ENCODE results near the gene P2RY2. TPM values are rescaled to one million over a fixed set of nuclear protein-coding genes. Genes with fewer than 3 reads are reported as not detected.
A peak's percentile ranks its signal among the peaks of the same experiment; 100 is the strongest.
"Not testable (repeated sequence)": the region's sequence is repeated elsewhere in the genome, so short reads cannot be mapped to it uniquely, and the experiment has no call there.

The P2RY2 gene
- polyA plus RNA-seq, 2 donors, result 17.8 to 26.0 TPM

DNA sequence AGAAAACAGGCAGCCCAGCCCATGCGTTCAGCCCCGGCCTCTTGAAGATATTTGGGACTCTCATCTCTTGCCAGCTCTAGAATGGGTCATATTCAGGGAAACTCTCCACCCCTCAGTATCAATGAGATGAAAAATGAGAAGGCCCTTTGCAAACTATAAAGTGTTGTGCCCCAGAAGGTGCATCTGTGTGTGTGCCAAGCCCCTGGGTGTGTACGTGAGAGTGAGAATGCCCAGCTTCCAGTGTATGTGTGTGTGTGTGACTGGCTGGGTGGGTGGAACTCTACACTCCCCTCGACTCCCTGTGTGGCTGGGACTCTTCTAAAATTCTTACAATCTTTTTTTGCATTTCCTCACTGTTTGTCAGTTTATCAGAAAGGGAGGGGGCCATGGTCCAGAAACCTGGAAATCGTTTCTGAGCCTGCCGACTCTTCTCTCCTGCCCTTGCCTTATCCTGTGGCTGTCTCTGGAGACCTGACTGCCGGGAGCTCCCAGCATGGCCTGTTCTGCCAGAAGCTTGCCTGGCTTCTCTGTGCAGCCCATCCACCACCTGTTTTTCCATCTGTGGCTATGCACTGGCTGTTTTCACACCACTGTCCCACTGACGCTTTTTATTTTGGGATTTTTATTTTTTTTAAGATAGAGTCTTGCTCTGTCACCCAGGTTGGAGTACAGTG lies 55.3 kb downstream of the P2RY2 start:
- Histone ChIP-seq H3K9me3 (ENCODE audit: control insufficient read depth in 2 of 2, insufficient read depth in 1 of 2, low read depth in 1 of 2, low read length in 1 of 2) (no peaks in the 10 kb centered on the region), H3K4me1 (ENCODE audit: control insufficient read depth in 2 of 2, insufficient read depth in 2 of 2, low read length in 1 of 2) (peaks cover 0 to 11% of the 10 kb centered on the region in 2 donors), H3K4me3 (ENCODE audit: low read depth in 1 of 2, low read length in 2 of 2) (no peak overlapping the region), H3K27ac (ENCODE audit: low read depth in 2 of 2, low read length in 1 of 2) (no peak overlapping the region), H3K36me3 (ENCODE audit: control insufficient read depth in 2 of 2, insufficient read depth in 2 of 2, low read length in 1 of 2) (no peaks in the 10 kb centered on the region), H3K27me3 (ENCODE audit: control insufficient read depth in 1 of 2, insufficient read depth in 2 of 2, low read length in 2 of 2) (no peaks in the 10 kb centered on the region)
- WGBS, 2 donors, result 62 to 65% methylated on average over 8 of the region's 8 CpGs

DNA sequence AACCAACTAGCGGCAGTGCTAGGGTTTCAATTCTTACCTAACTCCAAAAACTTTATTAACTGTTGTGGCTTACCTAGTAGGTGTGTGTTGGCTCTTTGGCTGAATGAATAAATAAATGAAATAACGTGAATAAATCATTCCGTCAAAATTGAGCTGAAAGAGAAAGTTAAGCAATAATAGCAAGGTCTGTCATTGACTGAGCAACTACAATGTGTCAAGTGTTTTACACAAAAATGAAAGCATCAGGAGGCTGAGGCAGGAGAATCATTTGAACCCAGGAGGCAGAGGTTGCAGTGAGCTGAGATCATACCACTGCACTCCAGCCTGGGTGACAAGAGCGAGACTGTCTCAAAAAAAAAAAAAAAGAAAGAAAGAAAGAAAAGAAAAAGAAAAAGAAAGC lies 56.1 kb downstream of the P2RY2 start:
- H3K27ac ChIP-seq (ENCODE audit: low read depth in 2 of 2, low read length in 1 of 2); H3K9me3 ChIP-seq (ENCODE audit: control insufficient read depth in 2 of 2, insufficient read depth in 1 of 2, low read depth in 1 of 2, low read length in 1 of 2); H3K27me3 ChIP-seq (ENCODE audit: control insufficient read depth in 1 of 2, insufficient read depth in 2 of 2, low read length in 2 of 2); H3K36me3 ChIP-seq (ENCODE audit: control insufficient read depth in 2 of 2, insufficient read depth in 2 of 2, low read length in 1 of 2); H3K4me3 ChIP-seq (ENCODE audit: low read depth in 1 of 2, low read length in 2 of 2): not testable (repeated sequence)
- 87 to 92% methylated on average over 4 of the region's 4 CpGs for WGBS, 2 donors
- H3K4me1 ChIP-seq (ENCODE audit: control insufficient read depth in 2 of 2, insufficient read depth in 2 of 2, low read length in 1 of 2), result peaks cover 0 to 11% of the 10 kb centered on the region in 2 donors

DNA sequence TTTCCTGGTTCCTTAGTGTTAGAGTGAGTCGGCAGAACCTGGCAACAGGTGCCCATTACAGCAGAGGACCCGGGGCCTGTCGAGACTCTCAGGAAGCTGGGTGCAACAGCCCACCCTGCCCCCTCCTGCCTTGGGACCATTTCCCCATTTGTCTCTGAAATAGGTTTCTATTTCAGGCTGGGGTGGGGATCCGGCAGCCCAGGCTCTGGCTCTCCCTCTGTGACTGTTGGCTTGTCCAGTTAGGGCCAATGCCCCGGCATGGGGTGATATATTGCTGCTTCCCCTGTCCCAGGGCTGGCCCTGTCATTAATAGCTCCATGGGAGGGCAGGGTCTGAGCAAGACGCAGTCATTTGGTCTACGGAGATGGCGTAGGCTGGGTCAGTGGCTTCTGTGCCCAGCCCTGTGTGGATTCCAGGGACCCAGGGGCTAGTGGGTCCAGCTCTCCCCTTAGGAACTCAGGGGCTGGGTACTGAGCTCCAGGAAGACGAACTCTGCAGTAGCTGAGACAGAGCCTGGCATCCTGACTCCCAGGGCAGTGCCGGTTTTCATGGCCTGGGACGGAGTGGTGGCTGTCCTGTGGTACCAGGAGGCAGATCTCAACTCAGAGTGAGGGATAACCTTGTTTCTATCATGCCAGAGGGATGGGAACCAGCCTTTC lies 56.8 kb downstream of the P2RY2 start:
- H3K4me3 ChIP-seq (ENCODE audit: low read depth in 1 of 2, low read length in 2 of 2), result no peak overlapping the region
- H3K27me3 ChIP-seq (ENCODE audit: control insufficient read depth in 1 of 2, insufficient read depth in 2 of 2, low read length in 2 of 2), result no peaks in the 10 kb centered on the region
- H3K9me3 ChIP-seq (ENCODE audit: control insufficient read depth in 2 of 2, insufficient read depth in 1 of 2, low read depth in 1 of 2, low read length in 1 of 2), result no peaks in the 10 kb centered on the region
- peaks cover 0 to 9% of the 10 kb centered on the region in 2 donors for H3K4me1 ChIP-seq (ENCODE audit: control insufficient read depth in 2 of 2, insufficient read depth in 2 of 2, low read length in 1 of 2)
- H3K36me3 ChIP-seq (ENCODE audit: control insufficient read depth in 2 of 2, insufficient read depth in 2 of 2, low read length in 1 of 2), result no peaks in the 10 kb centered on the region
- 81% methylated on average over 11 of the region's 11 CpGs for WGBS, 2 donors
- no peak overlapping the region for H3K27ac ChIP-seq (ENCODE audit: low read depth in 2 of 2, low read length in 1 of 2)

DNA sequence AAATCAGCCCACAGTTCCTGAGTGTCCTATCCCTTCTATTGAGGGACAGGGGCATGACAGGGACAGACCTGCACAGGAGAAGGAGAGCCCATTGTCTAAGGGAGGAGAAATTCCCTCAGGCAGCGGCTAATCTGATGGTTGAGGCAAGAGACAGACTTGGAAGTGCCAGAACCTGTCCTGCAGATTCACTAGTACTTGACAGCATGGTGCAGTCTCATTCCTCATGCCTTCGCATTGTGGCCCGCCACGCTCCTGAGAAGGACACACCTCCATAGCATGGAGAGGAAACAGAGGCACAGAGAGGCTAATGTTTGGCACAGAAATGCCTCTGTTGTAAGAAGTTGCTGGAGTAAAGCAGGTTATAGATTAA lies 57.3 kb downstream of the P2RY2 start:
- whole genome bisulfite sequencing, 2 donors, result 78 to 85% methylated on average over 4 of the region's 4 CpGs
- Histone ChIP-seq H3K4me1 (ENCODE audit: control insufficient read depth in 2 of 2, insufficient read depth in 2 of 2, low read length in 1 of 2) (peaks cover 0 to 9% of the 10 kb centered on the region in 2 donors), H3K36me3 (ENCODE audit: control insufficient read depth in 2 of 2, insufficient read depth in 2 of 2, low read length in 1 of 2) (no peaks in the 10 kb centered on the region), H3K27ac (ENCODE audit: low read depth in 2 of 2, low read length in 1 of 2) (no peak overlapping the region), H3K27me3 (ENCODE audit: control insufficient read depth in 1 of 2, insufficient read depth in 2 of 2, low read length in 2 of 2) (no peaks in the 10 kb centered on the region), H3K9me3 (ENCODE audit: control insufficient read depth in 2 of 2, insufficient read depth in 1 of 2, low read depth in 1 of 2, low read length in 1 of 2) (no peaks in the 10 kb centered on the region), H3K4me3 (ENCODE audit: low read depth in 1 of 2, low read length in 2 of 2) (no peak overlapping the region)

DNA sequence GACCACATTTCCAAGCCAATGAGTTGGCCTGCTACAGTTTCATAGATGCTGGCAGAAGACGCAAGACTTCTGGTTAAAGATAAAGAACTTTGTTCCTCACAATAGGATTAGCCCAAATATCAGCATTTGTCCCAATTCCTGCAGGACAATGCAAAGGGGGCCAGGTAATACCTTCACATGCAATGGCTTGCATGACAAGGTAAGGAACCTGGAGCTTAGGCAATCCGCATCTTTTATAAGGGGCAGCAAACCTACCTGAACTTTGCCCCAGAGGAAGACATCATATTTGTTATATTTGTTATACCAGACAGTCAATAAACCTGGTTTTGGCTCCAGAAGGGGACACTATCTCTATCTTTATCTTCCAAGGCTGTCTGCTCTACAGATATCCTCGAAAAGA lies 59.4 kb downstream of the P2RY2 start:
- Histone ChIP-seq H3K27ac (ENCODE audit: low read depth in 2 of 2, low read length in 1 of 2) (no peak overlapping the region), H3K9me3 (ENCODE audit: control insufficient read depth in 2 of 2, insufficient read depth in 1 of 2, low read depth in 1 of 2, low read length in 1 of 2) (no peaks in the 10 kb centered on the region), H3K4me1 (ENCODE audit: control insufficient read depth in 2 of 2, insufficient read depth in 2 of 2, low read length in 1 of 2) (peaks cover 0 to 6% of the 10 kb centered on the region in 2 donors), H3K27me3 (ENCODE audit: control insufficient read depth in 1 of 2, insufficient read depth in 2 of 2, low read length in 2 of 2) (no peaks in the 10 kb centered on the region), H3K4me3 (ENCODE audit: low read depth in 1 of 2, low read length in 2 of 2) (no peak overlapping the region), H3K36me3 (ENCODE audit: control insufficient read depth in 2 of 2, insufficient read depth in 2 of 2, low read length in 1 of 2) (no peaks in the 10 kb centered on the region)
- 89 to 94% methylated on average over 3 of the region's 3 CpGs for WGBS, 2 donors

DNA sequence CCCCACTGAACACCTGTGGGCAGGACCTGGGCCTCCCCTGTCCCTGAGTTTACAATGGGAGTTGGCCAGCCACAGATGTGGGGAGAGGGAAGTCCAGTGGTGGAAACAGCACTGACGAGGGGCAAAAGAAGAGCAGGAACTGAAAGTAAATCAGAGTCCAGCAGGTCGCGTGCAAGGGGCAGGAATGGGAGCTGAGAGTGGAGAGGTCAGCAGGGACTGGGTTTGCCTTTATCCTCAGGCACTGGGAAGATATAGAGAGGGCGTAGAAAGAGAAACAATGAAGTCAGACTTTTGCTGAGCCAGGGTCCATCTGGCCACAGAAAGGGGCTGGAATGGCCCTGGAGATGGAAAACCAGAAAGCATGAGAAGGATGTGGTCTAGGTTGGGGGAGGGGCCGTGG lies 62.5 kb downstream of the P2RY2 start:
- no peak overlapping the region for H3K4me3 ChIP-seq (ENCODE audit: low read depth in 1 of 2, low read length in 2 of 2)
- H3K9me3 ChIP-seq (ENCODE audit: control insufficient read depth in 2 of 2, insufficient read depth in 1 of 2, low read depth in 1 of 2, low read length in 1 of 2), result no peaks in the 10 kb centered on the region
- peaks cover 0 to 7% of the 10 kb centered on the region in 2 donors for H3K4me1 ChIP-seq (ENCODE audit: control insufficient read depth in 2 of 2, insufficient read depth in 2 of 2, low read length in 1 of 2)
- 70 to 78% methylated on average over 5 of the region's 5 CpGs for WGBS, 2 donors
- no peaks in the 10 kb centered on the region for H3K27me3 ChIP-seq (ENCODE audit: control insufficient read depth in 1 of 2, insufficient read depth in 2 of 2, low read length in 2 of 2)
- H3K27ac ChIP-seq (ENCODE audit: low read depth in 2 of 2, low read length in 1 of 2), result no peak overlapping the region
- H3K36me3 ChIP-seq (ENCODE audit: control insufficient read depth in 2 of 2, insufficient read depth in 2 of 2, low read length in 1 of 2), result no peaks in the 10 kb centered on the region

DNA sequence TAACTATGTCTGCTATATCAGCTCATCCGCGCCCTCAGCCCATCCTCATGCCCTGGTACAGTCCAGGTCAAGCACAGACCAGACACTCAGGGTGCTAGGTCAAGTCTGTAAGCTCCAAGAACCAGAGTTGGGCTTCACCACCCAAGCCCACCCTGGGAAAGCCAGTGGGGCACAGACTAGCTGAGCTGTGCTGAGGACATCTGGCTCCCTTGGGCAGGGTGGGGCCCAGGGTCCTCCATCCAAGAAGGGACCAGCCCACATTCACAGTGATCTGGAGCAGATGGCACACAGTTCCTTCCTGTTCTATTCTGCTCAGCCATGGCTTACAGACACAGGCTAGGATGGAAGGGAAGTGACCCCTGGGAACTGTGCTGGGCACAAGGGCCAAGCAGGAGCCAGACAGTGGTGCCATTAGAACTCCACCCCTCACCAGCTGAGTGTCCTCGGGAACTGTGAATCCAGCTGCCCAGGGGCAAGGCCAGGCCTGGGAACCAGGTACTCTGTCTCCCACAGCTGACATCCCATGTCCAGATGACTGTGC lies 63.2 kb downstream of the P2RY2 start:
- Histone ChIP-seq H3K27ac (ENCODE audit: low read depth in 2 of 2, low read length in 1 of 2) (peak overlapping the region in 1 of 2 donors; percentile 14), H3K27me3 (ENCODE audit: control insufficient read depth in 1 of 2, insufficient read depth in 2 of 2, low read length in 2 of 2) (no peaks in the 10 kb centered on the region), H3K9me3 (ENCODE audit: control insufficient read depth in 2 of 2, insufficient read depth in 1 of 2, low read depth in 1 of 2, low read length in 1 of 2) (no peaks in the 10 kb centered on the region), H3K36me3 (ENCODE audit: control insufficient read depth in 2 of 2, insufficient read depth in 2 of 2, low read length in 1 of 2) (no peaks in the 10 kb centered on the region), H3K4me1 (ENCODE audit: control insufficient read depth in 2 of 2, insufficient read depth in 2 of 2, low read length in 1 of 2) (peaks cover 0 to 7% of the 10 kb centered on the region in 2 donors), H3K4me3 (ENCODE audit: low read depth in 1 of 2, low read length in 2 of 2) (no peak overlapping the region)
- 92% methylated on average over 3 of the region's 3 CpGs for WGBS, 2 donors

DNA sequence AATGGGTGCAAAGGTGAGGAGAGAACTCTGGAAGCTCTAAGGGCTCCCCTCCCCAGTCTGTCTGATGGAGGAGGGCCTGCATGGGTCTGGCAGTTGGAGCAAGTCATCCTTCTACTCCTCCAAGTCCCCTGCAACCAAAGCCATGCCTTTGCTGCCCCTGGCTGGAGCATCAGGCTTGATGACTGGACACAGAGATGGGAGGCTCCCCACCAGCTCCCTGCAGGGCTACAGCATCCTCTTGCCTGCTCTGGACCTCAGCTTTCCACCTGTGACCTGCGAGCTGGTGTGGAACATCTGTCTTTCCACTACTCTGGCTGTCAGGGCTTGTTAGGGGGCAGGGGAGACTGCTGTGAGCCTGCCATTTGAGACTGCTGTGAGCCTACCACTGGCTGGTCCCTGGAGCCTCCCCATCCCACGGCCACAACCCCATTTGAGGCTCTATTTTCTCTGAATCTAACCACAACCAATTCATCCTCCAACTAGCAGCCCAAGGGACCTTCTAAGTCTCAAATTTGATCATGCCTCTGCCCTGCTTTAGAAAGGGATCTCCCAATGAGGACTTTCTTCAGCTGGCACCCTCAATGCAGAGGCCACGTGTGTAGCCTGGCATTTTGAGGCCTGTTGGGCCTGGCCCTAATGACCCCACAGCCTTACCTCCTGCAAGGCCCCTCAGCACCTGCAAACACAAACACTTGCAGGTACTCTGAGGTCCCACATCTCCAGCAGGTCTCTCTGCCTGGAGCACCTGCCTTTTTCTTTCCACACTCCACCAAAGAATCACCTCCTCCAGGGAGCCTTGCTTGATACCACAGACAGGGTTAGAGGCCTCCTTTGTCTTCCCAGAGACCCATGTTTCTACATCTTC lies 63.9 kb downstream of the P2RY2 start:
- peaks cover 0 to 7% of the 10 kb centered on the region in 2 donors for H3K4me1 ChIP-seq (ENCODE audit: control insufficient read depth in 2 of 2, insufficient read depth in 2 of 2, low read length in 1 of 2)
- no peak overlapping the region for H3K27ac ChIP-seq (ENCODE audit: low read depth in 2 of 2, low read length in 1 of 2)
- no peak overlapping the region for H3K4me3 ChIP-seq (ENCODE audit: low read depth in 1 of 2, low read length in 2 of 2)
- 78 to 84% methylated on average over 3 of the region's 3 CpGs for WGBS, 2 donors
- no peaks in the 10 kb centered on the region for H3K9me3 ChIP-seq (ENCODE audit: control insufficient read depth in 2 of 2, insufficient read depth in 1 of 2, low read depth in 1 of 2, low read length in 1 of 2)
- no peaks in the 10 kb centered on the region for H3K36me3 ChIP-seq (ENCODE audit: control insufficient read depth in 2 of 2, insufficient read depth in 2 of 2, low read length in 1 of 2)
- no peaks in the 10 kb centered on the region for H3K27me3 ChIP-seq (ENCODE audit: control insufficient read depth in 1 of 2, insufficient read depth in 2 of 2, low read length in 2 of 2)

DNA sequence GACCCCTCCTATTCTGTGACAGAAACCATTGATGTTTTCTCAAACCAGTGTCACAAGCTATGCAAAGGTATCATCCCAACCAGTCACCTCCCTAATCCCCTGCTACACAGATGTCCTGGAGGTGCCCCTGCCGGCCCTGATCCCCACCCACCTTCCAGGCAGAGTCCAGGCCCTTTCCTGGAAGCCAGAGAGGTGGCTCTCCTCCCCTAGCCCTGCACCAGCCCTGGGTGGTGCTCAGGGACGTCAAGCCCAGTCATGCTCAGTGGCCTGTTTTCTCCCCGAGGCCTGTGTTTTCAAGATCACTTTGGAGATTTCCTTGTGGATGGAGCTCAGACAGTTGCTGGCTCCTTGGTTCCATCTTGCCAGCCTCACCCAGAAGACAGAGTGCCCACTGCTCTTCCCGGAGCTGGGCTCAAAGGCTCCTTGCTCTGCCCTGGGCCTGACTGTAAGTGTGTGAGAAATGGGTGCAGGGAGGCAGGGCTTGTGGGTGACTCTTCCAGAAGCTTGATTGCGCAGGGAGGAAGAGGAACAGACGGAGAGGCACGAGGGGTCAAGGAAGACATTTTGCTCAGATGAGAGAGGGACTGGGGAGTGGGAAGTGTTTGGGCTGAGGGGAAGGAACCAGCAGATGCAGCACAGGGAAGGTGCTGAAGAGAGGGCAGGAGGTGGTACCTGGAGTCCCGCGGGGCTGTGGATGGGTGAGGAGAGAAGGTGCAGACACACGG lies 65.4 kb downstream of the P2RY2 start:
- Histone ChIP-seq H3K27ac (ENCODE audit: low read depth in 2 of 2, low read length in 1 of 2) (no peak overlapping the region), H3K36me3 (ENCODE audit: control insufficient read depth in 2 of 2, insufficient read depth in 2 of 2, low read length in 1 of 2) (no peaks in the 10 kb centered on the region), H3K4me3 (ENCODE audit: low read depth in 1 of 2, low read length in 2 of 2) (no peak overlapping the region), H3K27me3 (ENCODE audit: control insufficient read depth in 1 of 2, insufficient read depth in 2 of 2, low read length in 2 of 2) (no peaks in the 10 kb centered on the region), H3K9me3 (ENCODE audit: control insufficient read depth in 2 of 2, insufficient read depth in 1 of 2, low read depth in 1 of 2, low read length in 1 of 2) (no peaks in the 10 kb centered on the region), H3K4me1 (ENCODE audit: control insufficient read depth in 2 of 2, insufficient read depth in 2 of 2, low read length in 1 of 2) (peaks cover 0 to 7% of the 10 kb centered on the region in 2 donors)
- 67 to 72% methylated on average over 10 of the region's 10 CpGs for WGBS, 2 donors
